Gastroesophageal sphincter (tissue), 4 donors: ENCODE results near the gene PRH2. TPM values are rescaled to one million over a fixed set of nuclear protein-coding genes. Genes with fewer than 3 reads are reported as not detected.

ENCODE experiments used
- ATAC-seq: fragments of 150-250 bp; one replicate; pipeline ENCODE4 v1.9.1; 2016; ENCODE audit warnings: mild to moderate bottlenecking, moderate library complexity
- H3K27ac ChIP-seq, 4 donors: fragments of 200-600 bp; sonication (generic) in 3 of 4; 1 replicate in 3 of 4; 2 replicates in 1 of 4; pipeline ENCODE4 v1.5.1; 2016 to 2019
- H3K27me3 ChIP-seq: fragments of 200-600 bp; sonication (generic); one replicate; pipeline ENCODE4 v1.5.1; 2019
- H3K36me3 ChIP-seq, 2 donors: fragments of 200-600 bp; sonication (generic); one replicate each; pipeline ENCODE4 v1.5.1; 2019; ENCODE audit warnings: control low read depth in 1 of 2
- H3K4me1 ChIP-seq, 3 donors: fragments of 200-600 bp; sonication (generic); 1 replicate in 2 of 3; 2 replicates in 1 of 3; pipeline ENCODE4 v1.5.1; 2016 to 2019; ENCODE audit warnings: control low read depth in 2 of 3
- H3K4me3 ChIP-seq, 2 donors: fragments of 200-600 bp; sonication (generic); one replicate each; pipeline ENCODE4 v1.5.1; 2019; ENCODE audit warnings: mild to moderate bottlenecking in 1 of 2, moderate library complexity in 1 of 2
- H3K9me3 ChIP-seq, 3 donors: fragments of 200-600 bp; sonication (generic); one replicate each; pipeline ENCODE4 v1.5.1; 2017 to 2019; ENCODE audit warnings: control low read depth in 2 of 3
- CTCF ChIP-seq, 4 experiments: fragments of 200-600 bp in 2 of 4; fragments of 450-650 bp in 2 of 4; sonication (generic) in 1 of 4; IDR thresholded peaks; one replicate each; pipeline ENCODE4 v1.5.1; 2017 to 2019; ENCODE audit warnings: antibody characterized with exemption in 4 of 4, mild to moderate bottlenecking in 2 of 4, moderate library complexity in 2 of 4
- EP300 ChIP-seq: sonication (generic); formaldehyde crosslinking; IDR thresholded peaks from one replicate; pipeline ENCODE4 v1.6.1; 2017; ENCODE audit warnings: antibody characterized with exemption, mild to moderate bottlenecking
- POLR2A ChIP-seq, 2 donors: fragments of 450-650 bp; IDR thresholded peaks; one replicate each; pipeline ENCODE4 v1.6.1; 2017; ENCODE audit warnings: antibody characterized with exemption in 2 of 2, mild to moderate bottlenecking in 2 of 2, moderate library complexity in 1 of 2
- POLR2AphosphoS5 ChIP-seq: sonication (generic); formaldehyde crosslinking; IDR thresholded peaks from one replicate; pipeline ENCODE4 v1.6.1; 2017; ENCODE audit warnings: antibody characterized with exemption
- WGBS, 2 donors: methylation state at CpG; one replicate each; pipeline ENCODE4 v1.1.5; 2018; ENCODE audit warnings: low coverage in 1 of 2; 5-methylcytosine and 5-hydroxymethylcytosine counted together
- total RNA-seq, 4 donors: library from RNA; depleted of rRNA; stranded (reverse); fragments of >200 nt; gene quantifications; one replicate each; pipeline ENCODE4 v1.1.0, GENCODE V29; 2016

Gene PRH2
- total RNA-seq, 4 donors from 2014 or later = 6.0 TPM; not detected in 3

DNA sequence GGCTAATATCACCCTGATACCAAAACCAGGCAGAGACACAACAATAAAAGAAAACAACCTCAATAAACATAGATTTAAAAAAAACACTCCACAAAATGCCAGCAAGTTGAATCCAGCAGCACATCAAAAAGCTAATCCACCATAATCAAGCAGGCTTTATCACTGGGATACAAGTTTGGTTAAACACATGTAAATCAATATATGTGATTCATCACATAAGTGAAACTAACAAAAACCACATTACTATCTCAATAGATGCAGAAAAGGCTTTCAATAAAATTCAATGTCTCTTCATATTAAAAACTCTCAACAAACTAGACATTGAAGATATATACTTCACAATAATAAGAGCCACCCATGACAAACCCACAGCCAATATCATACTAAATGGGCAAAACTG, 27.0 kb downstream of the PRH2 start:
- ATAC-seq = no peak
- Histone ChIP-seq H3K27ac (no peak overlapping the region), H3K9me3 (peaks cover 0 to 16% (median 0%) of the 10 kb centered on the region in 3 donors), H3K27me3 (no peaks in the 10 kb centered on the region), H3K36me3 (peaks cover 0 to 5% of the 10 kb centered on the region in 2 donors), H3K4me3 (no peak overlapping the region), H3K4me1 (no peaks in the 10 kb centered on the region)
- no peak for TF ChIP-seq CTCF (IDR thresholded peaks at IDR 0.05)
- TF ChIP-seq POLR2A (IDR thresholded peaks at IDR 0.05) = no peak
- TF ChIP-seq POLR2AphosphoS5 = no peak
- no peak for TF ChIP-seq EP300

- H3K9me3 ChIP-seq = peaks cover 0 to 16% (median 0%) of the 10 kb centered on the region in 3 donors
- H3K4me1 ChIP-seq = no peaks in the 10 kb centered on the region
- TF ChIP-seq POLR2A (IDR thresholded peaks at IDR 0.05) (no peak), POLR2AphosphoS5 (no peak), EP300 (no peak), CTCF (IDR thresholded peaks at IDR 0.05) (no peak)
- H3K36me3 ChIP-seq = peaks cover 0 to 5% of the 10 kb centered on the region in 2 donors
- no peak overlapping the region for H3K27ac ChIP-seq
- H3K27me3 ChIP-seq = no peaks in the 10 kb centered on the region
- ATAC-seq = no peak
- H3K4me3 ChIP-seq = no peak overlapping the region
Observed at GRCh38 chr12:10957741-10958140, 28.7 kb downstream of the PRH2 start.

DNA sequence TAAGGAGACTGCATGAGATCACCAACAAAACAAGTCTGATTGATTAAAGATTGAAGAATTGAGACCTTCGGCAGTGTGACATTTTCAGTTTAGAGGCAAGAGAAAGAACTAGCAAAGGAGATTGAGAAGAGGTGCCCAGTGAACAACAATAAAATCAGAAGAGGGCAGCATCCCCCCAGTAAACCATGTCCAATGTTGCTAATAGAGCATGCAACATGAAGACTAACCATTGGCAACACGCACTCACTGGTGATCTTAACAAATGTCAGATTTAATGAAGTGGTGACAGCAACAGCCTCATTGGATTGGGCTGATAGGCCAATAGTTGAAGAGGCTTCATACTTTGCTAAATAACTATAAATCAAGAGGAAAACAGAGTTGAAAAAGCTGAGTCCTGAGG, 30.8 kb downstream of the PRH2 start:
- peaks cover 0 to 16% (median 0%) of the 10 kb centered on the region in 3 donors for H3K9me3 ChIP-seq
- peaks cover 0 to 5% of the 10 kb centered on the region in 2 donors for H3K36me3 ChIP-seq
- no peak overlapping the region for H3K4me3 ChIP-seq
- H3K27me3 ChIP-seq = no peaks in the 10 kb centered on the region
- no peak for ATAC-seq
- H3K27ac ChIP-seq = no peak overlapping the region
- H3K4me1 ChIP-seq = no peaks in the 10 kb centered on the region
- TF ChIP-seq CTCF (IDR thresholded peaks at IDR 0.05) = no peak
- TF ChIP-seq EP300 = no peak
- no peak for TF ChIP-seq POLR2A (IDR thresholded peaks at IDR 0.05)
- TF ChIP-seq POLR2AphosphoS5 = no peak
- WGBS, 2 donors = 78 to 100% methylated on average over 2 of the region's 2 CpGs

GRCh38 chr12:10960211-10960610, 31.2 kb downstream of the PRH2 start:
- ATAC-seq = no peak
- no peak for TF ChIP-seq CTCF (IDR thresholded peaks at IDR 0.05)
- no peak for TF ChIP-seq POLR2AphosphoS5
- no peak for TF ChIP-seq POLR2A (IDR thresholded peaks at IDR 0.05)
- no peak for TF ChIP-seq EP300
- H3K36me3 ChIP-seq = peaks cover 0 to 5% of the 10 kb centered on the region in 2 donors
- no peak overlapping the region for H3K4me3 ChIP-seq
- H3K27me3 ChIP-seq = no peaks in the 10 kb centered on the region
- 67 to 93% methylated on average over 3 to 4 of the region's 4 CpGs for WGBS, 2 donors
- peaks cover 0 to 14% (median 0%) of the 10 kb centered on the region in 3 donors for H3K9me3 ChIP-seq
- H3K4me1 ChIP-seq = no peaks in the 10 kb centered on the region
- no peak overlapping the region for H3K27ac ChIP-seq

DNA sequence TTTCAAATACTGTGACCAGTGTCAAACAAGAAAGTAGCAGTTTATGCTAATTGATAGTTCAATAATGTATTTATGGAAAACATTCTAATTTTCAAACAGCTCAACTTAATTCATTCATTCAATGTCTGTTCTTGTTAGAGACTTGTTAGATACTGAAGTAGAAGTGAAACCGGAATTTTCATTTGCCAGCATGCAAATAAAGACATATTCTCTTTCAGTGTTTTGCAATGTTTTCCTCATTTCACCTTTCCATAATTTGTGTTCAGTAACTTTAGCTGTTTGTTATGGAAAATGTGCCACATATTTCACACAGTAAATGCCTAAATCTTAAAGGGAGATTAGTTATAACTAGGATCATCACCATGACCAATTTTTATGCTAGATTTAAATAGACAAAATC, 36.4 kb downstream of the PRH2 start:
- Histone ChIP-seq H3K27ac (no peak overlapping the region), H3K27me3 (no peaks in the 10 kb centered on the region), H3K36me3 (no peaks in the 10 kb centered on the region), H3K4me1 (peaks cover 0 to 16% (median 0%) of the 10 kb centered on the region in 3 donors), H3K4me3 (no peak overlapping the region), H3K9me3 (no peaks in the 10 kb centered on the region)
- WGBS, 2 donors = 85 to 94% methylated on average over 1 of the region's 1 CpG
- TF ChIP-seq EP300 (no peak), CTCF (IDR thresholded peaks at IDR 0.05) (no peak), POLR2AphosphoS5 (no peak), POLR2A (IDR thresholded peaks at IDR 0.05) (no peak)
- ATAC-seq = no peak
